A549 (cell line): Measurements from ENCODE around the gene FANCC. TPM values are rescaled to one million over a fixed set of nuclear protein-coding genes. Genes with fewer than 3 reads are reported as not detected.

Experiments
- ATAC-seq, 2 experiments: fragments of 200-7000 bp in 1 of 2; fragments of >200 bp in 1 of 2; cut with Nextera tagmentation in 1 of 2; cut with Tn5 transposase in 1 of 2; 3 replicates each; pipeline versions ENCODE4 v1.8.0 to v1.9.1; 2018 to 2020; ENCODE audit warnings: mild to moderate bottlenecking in 1 of 2, moderate library complexity in 1 of 2
- CTCF ChIA-PET: fragments of 300-600 bp; sonication (Branson Sonifier 250); formaldehyde crosslinking; extraction: SDS; loops from one replicate; lab custom pipeline; 2021; ENCODE audit warnings: antibody characterized with exemption, inconsistent platforms; lab: Yijun Ruan, JAX
- POLR2A ChIA-PET: fragments of 350-600 bp; formaldehyde crosslinking; extraction: SDS; loops from one replicate; lab custom pipeline; 2021; ENCODE audit warnings: antibody characterized with exemption, inconsistent platforms; lab: Yijun Ruan, JAX
- DNase-seq, 2 experiments: peaks; one replicate each; pipeline versions ENCODE4 v3.0.0 to v3.0.0-alpha.2; 2011 to 2016; ENCODE audit warnings: low read depth in 1 of 2, low spot score in 1 of 2
- FAIRE-seq: peaks from 2 replicates; lab custom pipeline; 2011; peaks lifted over from hg19 to GRCh38; lab: Jason Lieb, UNC
- H3K27ac ChIP-seq, 2 experiments: fragments of >200 bp; sonication (Bioruptor Twin); formaldehyde crosslinking; 3 replicates each; pipeline ENCODE4 v1.5.1; 2016 to 2017
- H3K4me1 ChIP-seq: fragments of >200 bp; sonication (Bioruptor Twin); formaldehyde crosslinking; 3 replicates; pipeline ENCODE4 v1.6.1; 2016
- H3K4me2 ChIP-seq: fragments of >200 bp; sonication (Bioruptor Twin); formaldehyde crosslinking; 3 replicates; pipeline ENCODE4 v1.6.1; 2016
- H3K4me3 ChIP-seq: fragments of >200 bp; sonication (Bioruptor Twin); formaldehyde crosslinking; 3 replicates; pipeline ENCODE4 v1.5.1; 2016
- H3K9me3 ChIP-seq: fragments of >200 bp; sonication (Bioruptor Twin); formaldehyde crosslinking; 3 replicates; pipeline ENCODE4 v1.6.1; 2016
- ATOH8 ChIP-seq: fragments of 250-450 bp; sonication (Bioruptor Pico); IDR thresholded peaks from 2 replicates; pipeline ENCODE4 v1.5.0; 2020; ENCODE audit warnings: low read depth, mild to moderate bottlenecking, moderate library complexity
- CEBPB ChIP-seq, 2 experiments: fragments of >200 bp in 1 of 2; sonication (Bioruptor Twin) in 1 of 2; formaldehyde crosslinking in 1 of 2; IDR thresholded peaks; 2 replicates each; pipeline ENCODE4 v1.6.1; 2012 to 2016
- EHF ChIP-seq: fragments of 250-450 bp; sonication (Bioruptor Pico); IDR thresholded peaks from 2 replicates; pipeline ENCODE4 v1.5.0; 2020; ENCODE audit warnings: mild to moderate bottlenecking
- EHMT2 ChIP-seq: fragments of 200-600 bp; sonication (generic); IDR thresholded peaks from 2 replicates; pipeline ENCODE4 v1.6.1; 2016; ENCODE audit warnings: antibody characterized with exemption, low read depth, mild to moderate bottlenecking, moderate library complexity
- ELK1 ChIP-seq: fragments of 150-350 bp; IDR thresholded peaks from 2 replicates; pipeline ENCODE4 v1.6.1; 2014; ENCODE audit warnings: low read depth, mild to moderate bottlenecking, low read length
- EP300 ChIP-seq, 2 experiments: fragments of >200 bp; sonication (Bioruptor Twin); formaldehyde crosslinking; IDR thresholded peaks; 2 replicates in 1 of 2; 3 replicates in 1 of 2; pipeline ENCODE4 v1.6.1; 2016 to 2017
- ESRRA ChIP-seq: fragments of 150-350 bp; IDR thresholded peaks from 2 replicates; pipeline ENCODE4 v1.6.1; 2014; ENCODE audit warnings: mild to moderate bottlenecking, low read length, borderline replicate concordance
- FOSB ChIP-seq: fragments of 250-450 bp; sonication (Bioruptor Pico); IDR thresholded peaks from 2 replicates; pipeline ENCODE4 v1.5.0; 2020; ENCODE audit warnings: mild to moderate bottlenecking, moderate library complexity
- FOSL2 ChIP-seq, 2 experiments: fragments of 450-650 bp in 1 of 2; fragments of >200 bp in 1 of 2; sonication (Bioruptor Twin) in 1 of 2; formaldehyde crosslinking; IDR thresholded peaks; 2 replicates each; pipeline versions ENCODE4 v1.5.0 to v1.6.1; 2016 to 2020; ENCODE audit warnings: mild to moderate bottlenecking in 1 of 2, moderate library complexity in 1 of 2
- FOXS1 ChIP-seq: fragments of 250-450 bp; sonication (Bioruptor Pico); IDR thresholded peaks from 2 replicates; pipeline ENCODE4 v1.5.0; 2020; ENCODE audit warnings: mild to moderate bottlenecking, moderate library complexity
- HEYL ChIP-seq: fragments of 250-450 bp; sonication (Bioruptor Pico); IDR thresholded peaks from 2 replicates; pipeline ENCODE4 v1.8.0; 2021; ENCODE audit warnings: mild to moderate bottlenecking, moderate library complexity
- HOXB5 ChIP-seq: fragments of 250-450 bp; sonication (Bioruptor Pico); IDR thresholded peaks from 2 replicates; pipeline ENCODE4 v1.5.0; 2020; ENCODE audit warnings: mild to moderate bottlenecking, moderate library complexity
- JUN ChIP-seq, 2 experiments: fragments of >200 bp; sonication (Bioruptor Twin); formaldehyde crosslinking; IDR thresholded peaks; 2 replicates in 1 of 2; 3 replicates in 1 of 2; pipeline ENCODE4 v1.6.1; 2016 to 2017
- JUNB ChIP-seq: fragments of >200 bp; sonication (Bioruptor Twin); formaldehyde crosslinking; IDR thresholded peaks from 2 replicates; pipeline ENCODE4 v1.6.1; 2016
- KDM5A ChIP-seq: fragments of 200-600 bp; sonication (generic); IDR thresholded peaks from 2 replicates; pipeline ENCODE4 v1.6.1; 2016; ENCODE audit warnings: antibody characterized with exemption, mild to moderate bottlenecking
- MAX ChIP-seq: IDR thresholded peaks from 2 replicates; pipeline ENCODE4 v1.6.1; 2012
- MAZ ChIP-seq: fragments of 150-350 bp; IDR thresholded peaks from 2 replicates; pipeline ENCODE4 v1.6.1; 2014; ENCODE audit warnings: antibody characterized with exemption, low read depth, low read length, borderline replicate concordance
- NR3C1 ChIP-seq: fragments of >200 bp; sonication (Bioruptor Twin); formaldehyde crosslinking; IDR thresholded peaks from 3 replicates; pipeline ENCODE4 v1.6.1; 2017
- PBX3 ChIP-seq: IDR thresholded peaks from 2 replicates; pipeline ENCODE4 v1.6.1; 2012
- PHF8 ChIP-seq: fragments of 200-600 bp; sonication (generic); IDR thresholded peaks from 2 replicates; pipeline ENCODE4 v1.6.1; 2016; ENCODE audit warnings: low read depth, mild to moderate bottlenecking, antibody characterized with exemption, moderate library complexity, borderline replicate concordance
- POLR2AphosphoS2 ChIP-seq: conservative IDR thresholded peaks from 2 replicates; pipeline ENCODE4 v1.6.1; 2012; ENCODE audit warnings: low read length, improper control_type of control experiment, inconsistent platforms
- RAD21 ChIP-seq, 2 experiments: fragments of >200 bp in 1 of 2; sonication (Bioruptor Twin) in 1 of 2; formaldehyde crosslinking in 1 of 2; IDR thresholded peaks in 1 of 2; conservative IDR thresholded peaks in 1 of 2; 2 replicates in 1 of 2; 3 replicates in 1 of 2; pipeline ENCODE4 v1.6.1; 2012 to 2018; ENCODE audit warnings: inconsistent platforms in 1 of 2
- RNF2 ChIP-seq: fragments of 200-600 bp; sonication (generic); IDR thresholded peaks from 2 replicates; pipeline ENCODE4 v1.6.1; 2016; ENCODE audit warnings: low read depth, mild to moderate bottlenecking, antibody characterized with exemption, moderate library complexity, borderline replicate concordance
- SREBF2 ChIP-seq: fragments of 450-650 bp; IDR thresholded peaks from 2 replicates; pipeline ENCODE4 v1.6.1; 2014; ENCODE audit warnings: mild to moderate bottlenecking, moderate library complexity
- TFCP2L1 ChIP-seq: fragments of 250-450 bp; sonication (Bioruptor Pico); IDR thresholded peaks from 2 replicates; pipeline ENCODE4 v1.5.0; 2021; ENCODE audit warnings: mild to moderate bottlenecking
- ZC3H11A ChIP-seq: fragments of 450-650 bp; IDR thresholded peaks from 2 replicates; pipeline ENCODE4 v1.6.1; 2014; ENCODE audit warnings: antibody characterized with exemption, mild to moderate bottlenecking
- ZNF302 ChIP-seq: fragments of 250-450 bp; sonication (Bioruptor Pico); IDR thresholded peaks from 2 replicates; pipeline ENCODE4 v1.9.0; 2021; ENCODE audit warnings: inconsistent platforms, mild to moderate bottlenecking, moderate library complexity
- ZSCAN20 ChIP-seq: fragments of 250-450 bp; sonication (Bioruptor Pico); IDR thresholded peaks from 2 replicates; pipeline ENCODE4 v1.8.0; 2022; ENCODE audit warnings: mild to moderate bottlenecking, moderate library complexity
- WGBS: methylation state at CpG from one replicate; pipeline ENCODE4 v1.1.6; 2017; ENCODE audit errors: missing lambda C conversion rate; 5-methylcytosine and 5-hydroxymethylcytosine counted together
- polyA plus RNA-seq, 4 experiments: library from polyadenylated mRNA; depleted of rRNA in 3 of 4; stranded (reverse); fragments of >200 nt; fragmentation: RNase III in 1 of 4; extraction: RNeasy Plus Mini Kit Qiagen cat#74134 plus additional on column Dnase treatment in 1 of 4; gene quantifications; 2 replicates in 3 of 4; 3 replicates in 1 of 4; pipeline ENCODE4 v1.2.3, GENCODE V29; 2011 to 2017

The FANCC gene
- polyA plus RNA-seq, 2 of the 4 experiments (the other 2 are of a cell fraction): 13.5 to 24.9 TPM

- ChIA-PET POLR2A (interaction anchor here (1.1 kb wide), 2 partner anchors 11 to 26 kb away, joined by 3 read pairs; no protein-coding TSS in a partner anchor), CTCF (interaction anchor here (0.7 to 3.2 kb wide), 5 partner anchors 9 to 434 kb away, joined by 3 to 8 read pairs (median 5); no protein-coding TSS in a partner anchor)
- no peak overlapping the region for H3K27ac ChIP-seq
- FAIRE-seq (no peak), DNase-seq (peak in 1 of 2 experiments; percentile 40), ATAC-seq (peak; percentile 47 to 61; a peak in 5 of 6 replicates)
- H3K4me1 ChIP-seq: peaks cover 30% of the 10 kb centered on the region
- H3K4me3 ChIP-seq: no peak overlapping the region
- no peaks in the 10 kb centered on the region for H3K9me3 ChIP-seq
- TF ChIP-seq HOXB5 (CRISPR knock-in tag): no peak
- no peak for TF ChIP-seq POLR2AphosphoS2
- no peak for TF ChIP-seq RNF2
- no peak for TF ChIP-seq FOXS1
- no peak for TF ChIP-seq HEYL (CRISPR knock-in tag)
- TF ChIP-seq RAD21 (conservative IDR thresholded peaks at IDR 0.05 in 1 of 2, IDR thresholded peaks at IDR 0.05 in 1 of 2): no peak
- TF ChIP-seq PBX3: no peak
- no peak for TF ChIP-seq ATOH8
- no peak for TF ChIP-seq TFCP2L1
- TF ChIP-seq MAZ: no peak
- no peak for TF ChIP-seq PHF8
- no peak for TF ChIP-seq ZNF302 (CRISPR knock-in tag)
- no peak for TF ChIP-seq JUN (IDR thresholded peaks at IDR 0.05)
- TF ChIP-seq KDM5A: no peak
- no peak for TF ChIP-seq EHF (CRISPR knock-in tag)
- no peak for TF ChIP-seq ZC3H11A
- no peak for TF ChIP-seq EP300 (IDR thresholded peaks at IDR 0.05)
- no peak overlapping the region for H3K4me2 ChIP-seq
- 89% methylated on average over 15 of the region's 15 CpGs for WGBS
Observed at GRCh38 chr9:95103281-95103771, 214.2 kb downstream of the FANCC start.

- Histone ChIP-seq H3K27ac (0 out of 6 replicates have a peak overlapping the region, but pooled peaks of 1 of the 2 experiments have one; percentile 9), H3K4me3 (no peak overlapping the region), H3K4me1 (peaks cover 32% of the 10 kb centered on the region), H3K4me2 (no peak overlapping the region), H3K9me3 (no peaks in the 10 kb centered on the region)
- ATAC-seq (no peak), FAIRE-seq (no peak), DNase-seq (no peak)
- TF ChIP-seq ELK1: no peak
- ChIA-PET POLR2A (interaction anchor here (1.1 kb wide), 2 partner anchors 10 to 27 kb away, joined by 3 read pairs; no protein-coding TSS in a partner anchor), CTCF (interaction anchor here (0.7 to 3.2 kb wide), 6 partner anchors 8 to 433 kb away, joined by 3 to 8 read pairs (median 6); no protein-coding TSS in a partner anchor)
- WGBS: 92% methylated on average over 18 of the region's 18 CpGs
Observed at GRCh38 chr9:95102572-95102971, 214.9 kb downstream of the FANCC start.

GRCh38 chr9:95102001-95102433 lies 215.5 kb downstream of the FANCC start:
- DNase-seq (no peak), FAIRE-seq (no peak), ATAC-seq (no peak)
- H3K4me3 ChIP-seq: no peak overlapping the region
- H3K9me3 ChIP-seq: no peaks in the 10 kb centered on the region
- TF ChIP-seq SREBF2 (no peak), EHF (CRISPR knock-in tag) (no peak), ESRRA (no peak), EHMT2 (no peak), POLR2AphosphoS2 (no peak), FOXS1 (no peak), FOSL2 (IDR thresholded peaks at IDR 0.05) (no peak), FOSL2 (CRISPR knock-in tag; IDR thresholded peaks at IDR 0.05) (no peak), HOXB5 (CRISPR knock-in tag) (no peak), CEBPB (IDR thresholded peaks at IDR 0.05) (no peak), JUNB (no peak), ZSCAN20 (no peak), MAX (no peak), TFCP2L1 (no peak), NR3C1 (no peak), FOSB (no peak), ZNF302 (CRISPR knock-in tag) (no peak)
- H3K27ac ChIP-seq: no peak overlapping the region
- no peak overlapping the region for H3K4me2 ChIP-seq
- 92% methylated on average over 8 of the region's 8 CpGs for WGBS
- CTCF ChIA-PET: interaction anchor here (1.5 to 3.2 kb wide), 2 partner anchors 26 to 421 kb away, joined by 8 read pairs; no protein-coding TSS in a partner anchor
- H3K4me1 ChIP-seq: peaks cover 32% of the 10 kb centered on the region
- POLR2A ChIA-PET: no interaction called here
